ENCODE results near the gene FCHSD2.
"Not testable (repeated sequence)": the region's sequence is repeated elsewhere in the genome, so short reads cannot be mapped to it uniquely, and the experiment has no call there.

FCHSD2 gene

GRCh38 chr11:73055655-73056354 lies 86.3 kb downstream of the FCHSD2 start:
- DNase-seq = no peak

- no peak for DNase-seq
Observed at GRCh38 chr11:73055002-73055401, 87.1 kb downstream of the FCHSD2 start.

GRCh38 chr11:73053964-73054363 lies 88.2 kb downstream of the FCHSD2 start:
- DNase-seq = no peak

- DNase-seq = no peak
Observed at GRCh38 chr11:73048446-73048845, 93.7 kb downstream of the FCHSD2 start.

GRCh38 chr11:73047773-73048371 lies 94.2 kb downstream of the FCHSD2 start:
- no peak for DNase-seq

GRCh38 chr11:73040046-73040445 lies 102.1 kb downstream of the FCHSD2 start:
- DNase-seq = no peak

GRCh38 chr11:73034777-73035176 lies 107.3 kb downstream of the FCHSD2 start:
- no peak for DNase-seq

GRCh38 chr11:73034331-73034730 lies 107.8 kb downstream of the FCHSD2 start:
- no peak for DNase-seq

- no peak for DNase-seq
Observed at GRCh38 chr11:73030130-73030529, 112.0 kb downstream of the FCHSD2 start.

- DNase-seq = no peak
Observed at GRCh38 chr11:73029403-73029802, 112.7 kb downstream of the FCHSD2 start.

- DNase-seq = no peak
Observed at GRCh38 chr11:73028611-73029010, 113.5 kb downstream of the FCHSD2 start.

GRCh38 chr11:73027840-73028239 lies 114.3 kb downstream of the FCHSD2 start:
- DNase-seq = not testable (repeated sequence)

- DNase-seq = no peak
Observed at GRCh38 chr11:73024639-73025038, 117.5 kb downstream of the FCHSD2 start.

- DNase-seq = no peak
Observed at GRCh38 chr11:73019996-73020395, 122.1 kb downstream of the FCHSD2 start.

- DNase-seq = no peak
Observed at GRCh38 chr11:73019449-73019848, 122.7 kb downstream of the FCHSD2 start.

GRCh38 chr11:73018856-73019255 lies 123.3 kb downstream of the FCHSD2 start:
- no peak for DNase-seq

GRCh38 chr11:73017024-73017751 lies 124.9 kb downstream of the FCHSD2 start:
- DNase-seq = no peak

- no peak for DNase-seq
Observed at GRCh38 chr11:73013021-73013420, 129.1 kb downstream of the FCHSD2 start.

GRCh38 chr11:73012121-73012863 lies 129.8 kb downstream of the FCHSD2 start:
- no peak for DNase-seq

GRCh38 chr11:73011126-73011817 lies 130.8 kb downstream of the FCHSD2 start:
- no peak for DNase-seq

- DNase-seq = no peak
Observed at GRCh38 chr11:73009972-73010371, 132.1 kb downstream of the FCHSD2 start.

GRCh38 chr11:73004088-73004487 lies 138.0 kb downstream of the FCHSD2 start:
- no peak for DNase-seq

GRCh38 chr11:73003088-73003487 lies 139.0 kb downstream of the FCHSD2 start:
- DNase-seq = no peak

Data from right forelimb (tissue), 1 donor.